NCI-H446 treated with DMSO at 0.1 percent for 48 hours (cell line): ENCODE results near the gene STPG3.
A peak's percentile ranks its signal among the peaks of the same experiment; 100 is the strongest.

Experiments used
- DNase-seq: peaks from one replicate; lab custom pipeline; 2025; lab: John Stamatoyannopoulos, UW

The STPG3 gene

DNA sequence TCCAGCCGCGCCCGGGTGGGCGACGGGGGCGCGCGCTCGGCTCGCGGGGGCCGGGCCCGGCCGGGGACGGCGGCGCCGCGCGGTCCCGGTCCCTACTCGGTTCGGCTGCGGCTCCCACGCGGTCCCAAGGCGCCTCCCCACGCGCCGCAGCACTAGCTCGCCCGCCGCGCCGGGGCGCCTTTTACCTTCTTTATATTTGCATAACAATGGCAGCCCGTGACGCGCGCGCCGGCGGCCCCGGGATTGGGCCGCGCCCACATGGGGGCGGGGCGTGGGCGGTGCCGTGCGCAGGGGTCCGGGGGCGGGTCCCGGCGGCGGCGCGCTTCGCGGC lies 51.0 kb downstream of the STPG3 start, which contains the start of gene NRARP:
Gene NRARP (minus strand): TSS at position 154 of the 331 bp plus-strand sequence. CDS start 343 bp downstream, outside the sequence.
- peak; percentile 50 for DNase-seq

DNA sequence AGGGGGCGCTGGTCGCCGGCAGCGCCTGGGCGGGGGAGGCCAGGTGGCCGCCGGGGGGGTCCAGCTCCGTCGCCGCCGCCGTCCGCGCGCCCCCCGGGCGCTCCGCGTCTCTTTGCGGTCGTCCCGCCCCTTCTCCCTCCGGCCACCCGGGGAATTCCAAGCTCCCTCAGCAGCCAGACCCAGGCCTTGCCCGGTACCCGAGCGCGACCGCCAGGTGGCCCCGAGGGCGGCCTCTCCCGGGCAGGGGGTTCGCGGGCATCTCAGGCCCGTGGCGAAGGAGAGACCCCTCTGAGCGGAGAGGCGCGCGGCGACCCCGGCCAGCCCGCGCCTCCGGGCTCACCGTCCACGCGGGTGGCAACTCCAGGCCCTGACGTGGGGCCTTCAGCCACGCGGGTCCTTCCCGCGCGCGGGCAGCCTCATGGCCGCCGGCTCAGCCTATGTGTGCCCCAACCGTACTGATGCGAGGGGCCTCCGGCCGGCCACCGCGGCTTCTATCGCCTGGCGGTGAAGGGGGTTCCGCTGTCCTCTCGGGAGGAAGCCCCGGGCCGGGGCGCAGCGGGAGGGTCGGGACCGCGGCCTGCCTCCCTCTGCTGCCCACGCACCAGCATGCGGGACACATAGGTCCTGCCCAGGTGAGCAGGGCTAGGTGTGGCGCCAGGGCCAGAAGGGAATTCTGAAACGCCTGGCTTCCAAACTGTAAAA lies 51.5 kb downstream of the STPG3 start:
- DNase-seq: no peak
